ENCODE results near the gene CHRM3.
"Not testable (repeated sequence)": the region's sequence is repeated elsewhere in the genome, so short reads cannot be mapped to it uniquely, and the experiment has no call there.

CHRM3 gene

DNA sequence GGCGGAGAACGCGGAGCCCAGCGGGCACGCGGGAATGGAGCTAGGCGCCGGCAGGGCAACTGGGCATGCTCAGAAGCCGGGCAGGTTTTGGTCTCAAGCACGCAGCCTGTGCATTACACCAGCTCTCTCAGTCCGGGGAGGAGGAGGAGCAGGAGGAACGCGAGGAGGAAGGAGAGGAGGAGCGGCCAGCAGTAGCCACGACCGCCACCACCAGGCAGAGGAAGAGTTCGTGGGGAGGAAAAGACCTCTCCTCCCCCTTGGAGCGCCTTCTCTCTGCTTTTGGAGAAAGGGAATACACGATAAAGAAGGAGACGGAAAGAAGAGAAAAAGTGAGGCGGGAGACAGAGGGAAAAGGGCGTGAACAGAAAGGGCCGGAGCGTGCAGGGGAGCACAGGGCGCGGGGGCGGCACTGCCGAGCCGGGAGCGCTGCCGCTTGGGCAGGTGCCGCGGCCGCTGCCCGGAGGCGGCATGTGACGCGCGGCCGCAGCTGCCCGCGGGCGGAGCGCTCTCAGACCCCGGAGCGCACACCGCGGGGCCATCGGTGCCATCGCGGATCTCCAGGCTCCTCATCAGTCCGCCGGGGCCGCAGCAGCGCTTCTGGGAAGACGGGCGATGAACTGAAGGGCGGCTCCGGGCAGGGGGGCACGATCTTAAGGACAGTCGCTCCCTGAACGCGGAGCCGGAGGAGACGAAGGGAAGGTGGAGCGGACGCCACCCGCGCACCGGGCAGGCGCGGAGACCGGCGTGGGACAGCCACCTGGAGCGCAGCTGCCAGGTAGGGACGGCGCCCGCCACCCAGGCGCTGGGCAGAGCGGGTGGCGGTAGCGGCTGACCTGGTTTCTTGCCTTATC lies at the start of gene CHRM3:
Gene CHRM3 (plus strand): TSS at position 116 of the 851 bp plus-strand sequence. CDS start 520,884 bp downstream, outside the sequence.
- H3K4me3 ChIP-seq (ENCODE audit: low read depth, low read length): peak within 1 kb of the TSS; percentile 32
- DNase-seq (ENCODE audit: low read depth): no peak

- H3K4me3 ChIP-seq (ENCODE audit: low read depth, low read length): no peak overlapping the region
- DNase-seq (ENCODE audit: low read depth): no peak
Observed at GRCh38 chr1:239337799-239338430, 48.5 kb upstream of the CHRM3 start.

GRCh38 chr1:239347776-239348175 lies 38.6 kb upstream of the CHRM3 start:
- no peak overlapping the region for H3K4me3 ChIP-seq (ENCODE audit: low read depth, low read length)
- DNase-seq (ENCODE audit: low read depth): no peak

DNA sequence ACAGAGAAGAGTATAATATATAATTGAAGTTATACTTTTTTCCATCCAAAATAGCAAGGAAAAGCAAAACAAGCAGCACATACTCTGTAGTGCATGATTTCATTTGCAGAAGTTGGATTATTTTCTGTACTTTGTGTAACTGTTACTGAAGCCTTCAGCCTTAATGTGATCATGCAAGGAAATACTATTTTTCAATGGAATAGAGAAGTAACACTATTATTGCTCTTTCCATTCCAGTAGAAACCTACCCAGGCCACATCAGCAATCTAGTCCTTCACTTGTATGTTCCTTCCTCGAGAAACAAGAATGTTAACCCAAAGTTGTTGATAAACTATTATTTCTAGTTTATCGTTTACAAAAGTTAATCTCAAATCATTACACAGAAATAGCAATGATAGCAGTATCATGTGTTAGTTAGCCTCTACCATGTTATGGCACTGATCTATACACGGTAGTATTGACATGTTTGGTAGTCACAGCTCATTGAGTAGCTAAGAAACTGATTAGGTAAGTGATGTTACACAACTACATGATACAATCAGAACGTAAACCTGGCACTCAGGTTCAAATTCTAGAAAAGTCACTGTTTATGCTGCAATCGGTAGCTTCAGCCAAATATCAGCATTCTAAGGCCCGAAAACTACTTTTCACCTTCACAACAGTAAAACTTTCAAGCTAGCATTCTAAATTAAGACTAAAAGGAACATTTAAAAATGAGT lies 37.6 kb upstream of the CHRM3 start:
- DNase-seq (ENCODE audit: low read depth): no peak
- H3K4me3 ChIP-seq (ENCODE audit: low read depth, low read length): no peak overlapping the region

GRCh38 chr1:239349699-239350098 lies 36.7 kb upstream of the CHRM3 start:
- H3K4me3 ChIP-seq (ENCODE audit: low read depth, low read length): no peak overlapping the region
- DNase-seq (ENCODE audit: low read depth): no peak

GRCh38 chr1:239353536-239353935 lies 32.8 kb upstream of the CHRM3 start:
- H3K4me3 ChIP-seq (ENCODE audit: low read depth, low read length): no peak overlapping the region
- no peak for DNase-seq (ENCODE audit: low read depth)

DNA sequence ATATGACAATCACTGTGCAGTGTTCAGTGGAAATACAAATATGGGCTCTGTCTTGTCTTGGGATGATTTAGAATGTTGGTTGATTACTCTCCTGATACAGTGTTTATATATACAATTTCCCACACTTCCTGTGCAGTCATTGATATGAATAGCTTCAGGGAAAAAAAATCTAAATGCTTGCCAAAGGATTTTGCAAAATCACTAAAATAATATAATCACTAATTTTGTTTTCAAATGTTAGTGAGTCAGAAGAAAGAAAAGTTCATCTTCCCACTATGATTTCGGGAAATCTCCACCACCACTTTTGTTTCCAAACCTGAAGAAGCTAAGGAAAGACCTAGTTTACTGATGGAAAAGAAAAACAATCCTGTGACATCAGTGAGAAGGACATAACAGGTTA lies 32.1 kb upstream of the CHRM3 start:
- DNase-seq (ENCODE audit: low read depth): no peak
- H3K4me3 ChIP-seq (ENCODE audit: low read depth, low read length): no peak overlapping the region

DNA sequence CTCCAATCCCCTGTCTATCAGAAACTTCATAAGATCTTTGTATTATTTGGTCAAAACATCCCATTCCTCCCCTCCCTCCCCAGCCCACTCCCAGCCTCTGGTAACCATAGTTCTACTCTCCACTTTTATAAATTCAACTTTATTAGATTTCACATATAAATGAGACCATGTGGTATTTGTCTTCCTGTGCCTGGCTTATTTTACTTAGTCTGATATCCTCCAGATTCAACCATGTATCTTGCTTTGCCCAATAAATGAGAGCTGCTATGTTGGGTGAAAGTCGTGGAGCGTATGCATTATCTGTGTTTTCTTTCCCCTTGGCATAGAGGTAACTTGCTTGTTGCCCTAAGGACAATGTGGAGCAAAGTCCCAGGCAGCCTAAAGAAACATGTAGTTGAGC lies 28.5 kb upstream of the CHRM3 start:
- DNase-seq (ENCODE audit: low read depth): no peak
- no peak overlapping the region for H3K4me3 ChIP-seq (ENCODE audit: low read depth, low read length)

- no peak overlapping the region for H3K4me3 ChIP-seq (ENCODE audit: low read depth, low read length)
Observed at GRCh38 chr1:239361403-239361802, 25.0 kb upstream of the CHRM3 start.

DNA sequence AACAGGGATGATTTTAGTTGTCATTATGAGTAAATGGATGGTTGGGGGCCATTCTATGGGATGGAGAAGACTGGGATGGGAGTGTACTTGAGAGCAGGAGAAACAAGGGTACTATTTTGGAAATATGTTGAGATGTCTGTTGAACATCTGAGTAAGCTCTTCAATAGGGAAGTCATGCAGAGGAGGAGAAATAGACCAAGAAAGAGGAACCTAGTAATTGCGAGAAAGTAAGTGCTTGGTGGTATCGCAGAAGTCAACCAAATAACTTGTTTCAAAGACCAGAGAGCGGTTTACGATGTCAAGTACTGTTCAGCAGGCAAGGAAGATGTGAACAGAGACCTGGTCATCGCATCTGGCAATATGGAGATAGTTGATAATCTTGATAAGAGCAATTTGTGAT lies 22.4 kb upstream of the CHRM3 start:
- H3K4me3 ChIP-seq (ENCODE audit: low read depth, low read length): no peak overlapping the region
- no peak for DNase-seq (ENCODE audit: low read depth)

More at GRCh38 chr1:239361403-239361802, 25.0 kb upstream of the CHRM3 start:
- DNase-seq (ENCODE audit: low read depth): peak; percentile 48

GRCh38 chr1:239367196-239367810 lies 19.1 kb upstream of the CHRM3 start:
- no peak for DNase-seq (ENCODE audit: low read depth)
- H3K4me3 ChIP-seq (ENCODE audit: low read depth, low read length): no peak overlapping the region

DNA sequence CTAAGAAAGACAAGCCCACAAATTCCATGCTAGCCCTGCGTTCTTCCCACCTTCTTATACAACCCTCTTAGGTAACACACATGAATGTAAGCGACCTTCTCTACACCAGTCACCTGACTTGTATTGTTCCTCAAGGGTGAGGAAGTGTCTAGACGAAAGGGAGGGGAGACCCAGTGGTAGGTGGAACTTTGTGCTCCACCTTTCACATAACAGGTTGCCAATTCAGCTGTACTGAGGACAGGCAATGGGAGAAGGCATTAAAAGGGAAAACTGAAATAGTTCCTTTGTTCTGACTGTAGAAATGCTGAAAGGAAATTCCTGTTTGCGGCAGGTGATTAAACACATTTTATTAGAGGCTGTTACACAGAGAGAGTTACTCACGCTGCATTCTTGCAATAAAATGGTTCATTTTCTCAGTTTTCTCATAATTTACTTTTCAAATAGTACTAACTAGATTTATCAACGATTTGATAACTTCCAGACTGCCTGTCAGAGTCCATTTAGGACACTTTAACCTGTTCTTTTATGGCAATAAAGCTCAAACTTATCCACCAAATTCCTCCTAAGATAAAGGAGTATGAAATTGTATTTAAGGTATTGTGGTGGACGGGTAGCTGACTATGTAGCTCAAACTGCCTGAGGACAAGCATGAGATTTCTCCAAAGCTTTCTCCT lies 17.8 kb upstream of the CHRM3 start:
- no peak overlapping the region for H3K4me3 ChIP-seq (ENCODE audit: low read depth, low read length)
- no peak for DNase-seq (ENCODE audit: low read depth)

GRCh38 chr1:239370869-239371268 lies 15.5 kb upstream of the CHRM3 start:
- not testable (repeated sequence) for DNase-seq (ENCODE audit: low read depth)

DNA sequence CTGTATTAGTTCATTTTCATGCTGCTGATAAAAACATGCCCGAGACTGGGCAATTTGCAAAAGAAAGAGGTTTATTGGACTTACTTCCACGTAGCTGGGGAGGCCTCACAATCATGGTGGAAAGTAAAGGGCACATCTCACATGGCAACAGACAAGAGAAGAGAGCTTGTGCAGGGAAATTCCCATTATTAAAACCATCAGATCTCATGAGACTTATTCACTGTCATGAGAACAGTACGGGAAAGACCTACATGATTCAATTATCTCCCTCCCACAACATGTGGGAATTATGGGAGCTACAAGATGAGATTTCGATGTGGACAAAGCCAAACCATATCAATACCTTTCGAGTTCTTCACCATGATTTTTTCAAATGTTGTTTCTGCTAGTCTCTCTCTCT lies 3.7 kb upstream of the CHRM3 start:
- DNase-seq (ENCODE audit: low read depth): no peak
- no peak overlapping the region for H3K4me3 ChIP-seq (ENCODE audit: low read depth, low read length)

More at GRCh38 chr1:239370869-239371268, 15.5 kb upstream of the CHRM3 start:
- H3K4me3 ChIP-seq (ENCODE audit: low read depth, low read length): not testable (repeated sequence)

DNA sequence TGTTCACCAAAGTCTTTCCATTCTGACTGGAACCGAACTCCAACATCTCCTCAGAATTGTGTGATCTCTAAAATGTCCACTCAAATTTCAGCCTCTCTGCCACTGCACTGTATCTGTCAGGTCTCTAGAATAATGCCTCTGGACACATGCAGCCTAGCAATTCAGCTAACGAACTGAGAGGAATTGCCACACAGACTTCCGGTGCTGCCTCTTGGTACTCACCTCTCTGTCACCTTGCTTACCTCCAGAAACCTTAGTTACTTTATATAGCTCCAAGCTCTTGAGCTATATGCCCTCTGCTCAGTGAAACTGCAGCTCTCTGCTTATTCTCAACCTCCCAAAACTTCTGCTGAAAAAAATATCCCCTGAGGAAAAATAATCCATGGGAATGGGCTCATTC lies 2.7 kb upstream of the CHRM3 start:
- no peak for DNase-seq (ENCODE audit: low read depth)
- no peak overlapping the region for H3K4me3 ChIP-seq (ENCODE audit: low read depth, low read length)

- no peak for DNase-seq (ENCODE audit: low read depth)
- H3K4me3 ChIP-seq (ENCODE audit: low read depth, low read length): peak overlapping the region; percentile 32
Observed at GRCh38 chr1:239387304-239388158, 1.2 kb downstream of the CHRM3 start.

DNA sequence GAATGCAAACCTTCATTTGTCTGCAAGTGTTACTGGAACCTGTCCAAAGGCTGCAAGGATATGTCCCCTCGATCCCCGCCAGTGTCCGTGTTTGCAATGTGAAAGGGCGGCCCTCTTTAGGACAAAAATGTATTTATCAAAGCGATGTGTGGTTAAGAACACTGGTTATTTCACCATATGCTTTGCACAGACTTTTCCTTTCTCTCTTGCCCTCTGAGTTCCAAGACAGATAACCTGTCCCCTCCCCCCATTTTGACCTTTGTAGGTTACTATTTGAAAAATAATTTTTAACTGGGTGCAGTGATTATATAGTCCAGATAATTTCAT lies 1.8 kb downstream of the CHRM3 start:
- no peak overlapping the region for H3K4me3 ChIP-seq (ENCODE audit: low read depth, low read length)
- no peak for DNase-seq (ENCODE audit: low read depth)

- no peak for DNase-seq (ENCODE audit: low read depth)
- no peak overlapping the region for H3K4me3 ChIP-seq (ENCODE audit: low read depth, low read length)
Observed at GRCh38 chr1:239388578-239388977, 2.2 kb downstream of the CHRM3 start.

DNA sequence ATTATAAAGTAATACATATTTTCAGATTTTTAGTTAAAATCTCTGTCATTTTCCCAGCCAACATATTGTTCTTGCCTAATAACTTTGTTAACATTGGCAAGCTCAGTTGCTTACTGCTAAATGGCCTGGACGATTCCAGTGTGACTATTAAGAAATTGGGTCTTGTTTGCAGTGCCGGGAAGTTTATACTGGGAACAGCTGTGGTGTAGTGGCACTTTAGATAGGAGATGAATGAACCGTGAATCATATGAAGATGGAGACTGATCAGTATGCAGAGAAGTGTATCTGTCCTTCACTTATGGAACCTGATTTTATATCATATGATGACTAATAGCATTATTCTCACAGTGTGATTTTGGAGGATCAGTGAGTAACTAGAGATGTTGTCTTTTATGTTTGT lies 3.3 kb downstream of the CHRM3 start:
- DNase-seq (ENCODE audit: low read depth): no peak

More for the DNA sequence above, 3.3 kb downstream of the CHRM3 start:
- H3K4me3 ChIP-seq (ENCODE audit: low read depth, low read length): no peak overlapping the region

All from skeletal muscle cell (primary cell).